Endothelial cell (in vitro differentiated cells): Measurements from ENCODE around the gene GNB2. TPM values are rescaled to one million over a fixed set of nuclear protein-coding genes. Genes with fewer than 3 reads are reported as not detected.

Experiments
- DNase-seq: peaks from one replicate; pipeline ENCODE4 v3.0.0; 2021; ENCODE audit warnings: low spot score
- H3K27ac Mint-ChIP-seq: one replicate; pipeline ENCODE4 v1.8.0; 2021; ENCODE audit warnings: mixed read lengths, inconsistent platforms; ENCODE audit not compliant: unreplicated experiment
- H3K27me3 Mint-ChIP-seq: one replicate; pipeline ENCODE4 v1.8.0; 2021; ENCODE audit warnings: mild to moderate bottlenecking, moderate library complexity, mixed read lengths, inconsistent platforms; ENCODE audit not compliant: unreplicated experiment
- H3K36me3 Mint-ChIP-seq: one replicate; pipeline ENCODE4 v1.8.0; 2021; ENCODE audit warnings: mild to moderate bottlenecking, low read depth, mixed read lengths, inconsistent platforms; ENCODE audit not compliant: unreplicated experiment
- H3K4me1 Mint-ChIP-seq: one replicate; pipeline ENCODE4 v1.8.0; 2021; ENCODE audit warnings: mild to moderate bottlenecking, mixed read lengths, inconsistent platforms; ENCODE audit not compliant: unreplicated experiment
- H3K4me3 Mint-ChIP-seq: one replicate; pipeline ENCODE4 v1.8.0; 2021; ENCODE audit warnings: mild to moderate bottlenecking, mixed read lengths, inconsistent platforms; ENCODE audit not compliant: unreplicated experiment
- H3K9me3 Mint-ChIP-seq: one replicate; pipeline ENCODE4 v1.8.0; 2021; ENCODE audit warnings: mixed read lengths, inconsistent platforms; ENCODE audit not compliant: unreplicated experiment
- total RNA-seq: library from RNA; stranded (reverse); fragmentation: NEBNext Ultra II Directional; extraction: Animal tissue kit (Norgen Biotek cat#: 25700); gene quantifications from one replicate; pipeline ENCODE4 v1.2.1, GENCODE V29; 2021; ENCODE audit not compliant: unreplicated experiment
- TF ChIP-seq, protein P1 (sequence below): fragments of 200-600 bp; sonication (generic); IDR thresholded peaks from one replicate; pipeline ENCODE4 v1.5.0; 2021; ENCODE audit warnings: antibody characterized with exemption; ENCODE audit not compliant: unreplicated experiment

GNB2 gene
- total RNA-seq, 1 donor from 2014 or later = 336 TPM

DNA sequence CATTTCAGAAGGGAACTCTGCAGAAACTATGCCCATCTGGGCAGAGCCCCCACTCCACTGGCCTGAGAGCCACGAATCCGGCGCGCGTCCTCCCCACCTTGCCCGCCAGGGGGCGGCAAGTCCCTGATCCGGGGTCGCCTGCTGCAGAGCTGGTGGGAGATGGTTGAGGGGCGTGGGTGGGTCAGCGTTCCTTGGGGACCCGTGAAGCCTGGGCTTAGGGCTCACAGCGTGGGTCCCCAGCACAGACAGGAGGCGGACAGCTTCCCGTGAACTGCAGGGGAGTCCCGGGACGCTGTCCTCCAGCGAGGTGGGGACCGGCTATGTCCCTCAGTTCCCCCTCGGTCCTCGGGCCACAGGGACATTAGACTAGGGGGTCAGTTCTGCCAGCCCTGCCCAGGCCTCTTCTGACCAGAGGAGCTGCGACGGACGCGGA lies 31.8 kb downstream of the GNB2 start:
- Mint-ChIP-seq H3K36me3 (peaks cover under 1% of the 10 kb centered on the region), H3K27me3 (peaks cover 3% of the 10 kb centered on the region), H3K4me3 (peak overlapping the region; percentile 94), H3K9me3 (no peaks in the 10 kb centered on the region), H3K4me1 (peaks cover 12% of the 10 kb centered on the region), H3K27ac (no peak overlapping the region)
- TF ChIP-seq, protein P1, sequence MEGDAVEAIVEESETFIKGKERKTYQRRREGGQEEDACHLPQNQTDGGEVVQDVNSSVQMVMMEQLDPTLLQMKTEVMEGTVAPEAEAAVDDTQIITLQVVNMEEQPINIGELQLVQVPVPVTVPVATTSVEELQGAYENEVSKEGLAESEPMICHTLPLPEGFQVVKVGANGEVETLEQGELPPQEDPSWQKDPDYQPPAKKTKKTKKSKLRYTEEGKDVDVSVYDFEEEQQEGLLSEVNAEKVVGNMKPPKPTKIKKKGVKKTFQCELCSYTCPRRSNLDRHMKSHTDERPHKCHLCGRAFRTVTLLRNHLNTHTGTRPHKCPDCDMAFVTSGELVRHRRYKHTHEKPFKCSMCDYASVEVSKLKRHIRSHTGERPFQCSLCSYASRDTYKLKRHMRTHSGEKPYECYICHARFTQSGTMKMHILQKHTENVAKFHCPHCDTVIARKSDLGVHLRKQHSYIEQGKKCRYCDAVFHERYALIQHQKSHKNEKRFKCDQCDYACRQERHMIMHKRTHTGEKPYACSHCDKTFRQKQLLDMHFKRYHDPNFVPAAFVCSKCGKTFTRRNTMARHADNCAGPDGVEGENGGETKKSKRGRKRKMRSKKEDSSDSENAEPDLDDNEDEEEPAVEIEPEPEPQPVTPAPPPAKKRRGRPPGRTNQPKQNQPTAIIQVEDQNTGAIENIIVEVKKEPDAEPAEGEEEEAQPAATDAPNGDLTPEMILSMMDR = peak; percentile 98
- DNase-seq = peak; percentile 94

DNA sequence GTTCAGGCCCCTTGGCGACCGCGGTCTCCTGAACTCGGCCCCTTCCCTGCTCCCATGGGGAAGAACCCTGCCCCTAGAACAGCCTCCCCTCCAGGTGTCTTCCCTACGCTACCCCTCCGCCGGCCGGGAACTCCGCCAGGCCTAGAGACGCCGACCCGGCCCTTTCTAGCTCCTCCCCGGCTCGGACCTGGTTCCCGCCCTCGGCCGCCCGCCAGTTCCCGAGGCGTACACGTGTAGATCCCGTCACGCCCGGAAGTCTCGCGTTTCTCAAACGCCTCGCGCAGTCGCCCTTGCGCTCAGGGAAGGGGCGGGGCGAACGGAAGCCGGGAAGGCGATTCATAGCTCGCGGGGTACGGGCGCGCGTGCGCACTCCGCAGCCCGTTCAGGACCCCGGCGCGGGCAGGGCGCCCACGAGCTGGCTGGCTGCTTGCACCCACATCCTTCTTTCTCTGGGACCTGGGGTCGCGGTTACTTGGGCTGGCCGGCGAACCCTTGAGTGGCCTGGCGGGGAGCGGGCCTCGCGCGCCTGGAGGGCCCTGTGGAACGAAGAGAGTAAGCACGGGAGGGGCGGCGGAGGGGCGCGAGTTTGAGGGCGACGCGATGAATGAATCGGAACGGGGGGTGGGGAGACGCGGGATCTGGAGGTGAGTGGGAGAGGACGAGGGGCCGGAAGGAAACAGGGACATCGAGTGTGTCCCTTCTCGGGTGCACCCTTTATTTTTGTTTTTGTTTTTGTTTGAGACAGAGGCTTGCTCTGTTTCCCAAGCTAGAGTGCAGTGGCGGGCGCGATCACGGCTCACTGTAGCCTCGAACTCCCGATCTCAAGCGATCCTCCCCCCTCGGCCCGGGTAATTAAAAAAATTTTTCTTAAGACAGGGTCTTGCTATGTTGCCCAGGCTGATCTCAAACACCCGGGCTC lies 32.5 kb downstream of the GNB2 start, which contains the start of gene POP7:
Gene POP7, plus strand, starts transcription at position 369 of the 919 bp plus-strand sequence. CDS start 710 bp downstream, outside the sequence.
- peak; percentile 99 for DNase-seq
- Mint-ChIP-seq H3K4me3 (peak within 1 kb of the TSS; percentile 94), H3K27ac (no peak within 1 kb of the TSS), H3K9me3 (no peaks in the 10 kb centered on the region), H3K36me3 (peaks cover 6% of the 10 kb centered on the region), H3K27me3 (peaks cover 5% of the 10 kb centered on the region), H3K4me1 (peaks cover 12% of the 10 kb centered on the region)
- TF ChIP-seq, protein P1 = no peak

DNA sequence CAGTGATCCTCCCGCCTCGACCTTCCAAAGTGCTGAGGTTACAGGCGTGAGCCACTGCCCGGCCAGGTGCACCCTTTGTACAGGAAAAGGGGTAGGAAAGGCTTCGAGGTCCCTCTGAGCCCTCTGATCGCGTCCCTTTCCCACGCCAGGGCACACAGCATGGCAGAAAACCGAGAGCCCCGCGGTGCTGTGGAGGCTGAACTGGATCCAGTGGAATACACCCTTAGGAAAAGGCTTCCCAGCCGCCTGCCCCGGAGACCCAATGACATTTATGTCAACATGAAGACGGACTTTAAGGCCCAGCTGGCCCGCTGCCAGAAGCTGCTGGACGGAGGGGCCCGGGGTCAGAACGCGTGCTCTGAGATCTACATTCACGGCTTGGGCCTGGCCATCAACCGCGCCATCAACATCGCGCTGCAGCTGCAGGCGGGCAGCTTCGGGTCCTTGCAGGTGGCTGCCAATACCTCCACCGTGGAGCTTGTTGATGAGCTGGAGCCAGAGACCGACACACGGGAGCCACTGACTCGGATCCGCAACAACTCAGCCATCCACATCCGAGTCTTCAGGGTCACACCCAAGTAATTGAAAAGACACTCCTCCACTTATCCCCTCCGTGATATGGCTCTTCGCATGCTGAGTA lies 33.3 kb downstream of the GNB2 start:
- Mint-ChIP-seq H3K4me3 (peak overlapping the region; percentile 94), H3K27me3 (peaks cover 5% of the 10 kb centered on the region), H3K9me3 (no peaks in the 10 kb centered on the region), H3K4me1 (peaks cover 7% of the 10 kb centered on the region), H3K27ac (peak overlapping the region; percentile 36), H3K36me3 (peaks cover 6% of the 10 kb centered on the region)
- DNase-seq = no peak
- TF ChIP-seq, protein P1 = no peak

DNA sequence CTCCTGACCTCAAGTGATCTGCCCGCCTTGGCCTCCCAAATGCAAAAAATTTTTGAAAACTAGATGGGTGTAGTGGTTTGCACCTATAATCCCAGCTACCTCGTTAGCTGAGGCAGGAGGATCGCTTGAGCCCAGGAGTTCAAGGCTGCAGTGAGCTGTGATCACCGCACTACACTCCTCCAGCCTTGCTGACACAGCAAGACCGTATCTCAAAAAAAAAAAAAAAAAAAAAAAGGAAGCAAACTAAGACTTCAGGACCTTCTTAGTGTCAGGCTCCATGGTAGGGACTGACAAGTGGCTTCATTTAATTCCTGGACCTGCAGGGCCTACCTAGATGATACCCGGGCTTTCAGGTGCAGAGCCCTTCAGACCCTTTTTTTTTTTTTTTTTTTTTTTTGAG lies 34.9 kb downstream of the GNB2 start:
- H3K27ac Mint-ChIP-seq = no peak overlapping the region
- no peak for DNase-seq
- no peak overlapping the region for H3K4me3 Mint-ChIP-seq
- H3K36me3 Mint-ChIP-seq = peaks cover 6% of the 10 kb centered on the region
- H3K27me3 Mint-ChIP-seq = peaks cover 5% of the 10 kb centered on the region
- no peaks in the 10 kb centered on the region for H3K9me3 Mint-ChIP-seq
- TF ChIP-seq, protein P1 = no peak
- H3K4me1 Mint-ChIP-seq = peaks cover 7% of the 10 kb centered on the region
